HCT116 (cell line): ENCODE data around the gene C10orf105.

ENCODE experiments used
- EGR1 ChIP-seq: IDR thresholded peaks from 2 replicates; pipeline ENCODE4 v1.6.1; 2012; ENCODE audit warnings: low read depth
- EZH2 ChIP-seq: fragments of 200-600 bp; sonication (generic); IDR thresholded peaks from 2 replicates; pipeline ENCODE4 v1.6.1; 2017; ENCODE audit warnings: antibody characterized with exemption, mixed run types
- EZH2phosphoT487 ChIP-seq: fragments of 200-600 bp; IDR thresholded peaks from 2 replicates; pipeline ENCODE4 v1.6.1; 2018; ENCODE audit warnings: antibody characterized with exemption, borderline replicate concordance
- POLR2A ChIP-seq: IDR thresholded peaks from 2 replicates; pipeline ENCODE4 v1.7.0; 2011; ENCODE audit warnings: borderline replicate concordance; ENCODE audit not compliant: insufficient read depth, insufficient read length; ENCODE audit errors: extremely low read depth
- POLR2AphosphoS5 ChIP-seq: IDR thresholded peaks from 2 replicates; pipeline ENCODE4 v1.6.1; 2011; ENCODE audit warnings: mild to moderate bottlenecking, low read depth, low read length, moderate library complexity
- RAD21 ChIP-seq: IDR thresholded peaks from 2 replicates; pipeline ENCODE4 v1.6.1; 2012; ENCODE audit warnings: low read depth, mild to moderate bottlenecking
- REST ChIP-seq: IDR thresholded peaks from 2 replicates; pipeline ENCODE4 v1.6.1; 2012; ENCODE audit warnings: low read depth
- SP1 ChIP-seq: IDR thresholded peaks from 2 replicates; pipeline ENCODE4 v1.6.1; 2012; ENCODE audit warnings: low read depth
- SRF ChIP-seq: IDR thresholded peaks from 2 replicates; pipeline ENCODE4 v1.6.1; 2012; ENCODE audit warnings: low read depth
- ZNF274 ChIP-seq: fragments of 200-500 bp; sonication (Bioruptor generic); IDR thresholded peaks from 2 replicates; pipeline ENCODE4 v1.6.1; 2014; ENCODE audit warnings: mild to moderate bottlenecking, low read depth, low read length, inconsistent platforms
- TF ChIP-seq, protein P1 (sequence below), 3 experiments: fragments of 200-600 bp in 1 of 3; sonication (generic) in 1 of 3; IDR thresholded peaks in 2 of 3; conservative IDR thresholded peaks in 1 of 3; 2 replicates each; pipeline ENCODE4 v1.5.1; 2012 to 2017; ENCODE audit warnings: low read depth in 2 of 3, low read length in 2 of 3, antibody characterized with exemption in 1 of 3, borderline replicate concordance in 1 of 3, control low read depth in 1 of 3, mild to moderate bottlenecking in 1 of 3, mixed read lengths in 1 of 3, mixed run types in 1 of 3, moderate library complexity in 1 of 3; ENCODE audit not compliant: insufficient read depth in 1 of 3

- TF ChIP-seq ZNF274 (no peak), EZH2 (no peak), POLR2AphosphoS5 (no peak), SRF (no peak), EZH2phosphoT487 (no peak), REST (no peak), POLR2A (no peak), EGR1 (no peak), RAD21 (no peak), SP1 (no peak)
- TF ChIP-seq, protein P1, sequence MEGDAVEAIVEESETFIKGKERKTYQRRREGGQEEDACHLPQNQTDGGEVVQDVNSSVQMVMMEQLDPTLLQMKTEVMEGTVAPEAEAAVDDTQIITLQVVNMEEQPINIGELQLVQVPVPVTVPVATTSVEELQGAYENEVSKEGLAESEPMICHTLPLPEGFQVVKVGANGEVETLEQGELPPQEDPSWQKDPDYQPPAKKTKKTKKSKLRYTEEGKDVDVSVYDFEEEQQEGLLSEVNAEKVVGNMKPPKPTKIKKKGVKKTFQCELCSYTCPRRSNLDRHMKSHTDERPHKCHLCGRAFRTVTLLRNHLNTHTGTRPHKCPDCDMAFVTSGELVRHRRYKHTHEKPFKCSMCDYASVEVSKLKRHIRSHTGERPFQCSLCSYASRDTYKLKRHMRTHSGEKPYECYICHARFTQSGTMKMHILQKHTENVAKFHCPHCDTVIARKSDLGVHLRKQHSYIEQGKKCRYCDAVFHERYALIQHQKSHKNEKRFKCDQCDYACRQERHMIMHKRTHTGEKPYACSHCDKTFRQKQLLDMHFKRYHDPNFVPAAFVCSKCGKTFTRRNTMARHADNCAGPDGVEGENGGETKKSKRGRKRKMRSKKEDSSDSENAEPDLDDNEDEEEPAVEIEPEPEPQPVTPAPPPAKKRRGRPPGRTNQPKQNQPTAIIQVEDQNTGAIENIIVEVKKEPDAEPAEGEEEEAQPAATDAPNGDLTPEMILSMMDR (IDR thresholded peaks at IDR 0.05 in 2 of 3, conservative IDR thresholded peaks at IDR 0.05 in 1 of 3; ENCODE audit: borderline replicate concordance in 1 of 3, insufficient read depth in 1 of 3, low read depth in 2 of 3, low read length in 2 of 3), result no peak
Measured at GRCh38 chr10:71667387-71667752, 52.2 kb downstream of the C10orf105 start.
